GM21360 (cell line): ENCODE data around the gene PPP4R1.

Experiments
- ATAC-seq: cut with Tn5 transposase; IDR thresholded peaks from one replicate; pipeline ENCODE4 v1.9.1; 2021; ENCODE audit warnings: mild to moderate bottlenecking, moderate library complexity; ENCODE audit not compliant: unreplicated experiment

The PPP4R1 gene

DNA sequence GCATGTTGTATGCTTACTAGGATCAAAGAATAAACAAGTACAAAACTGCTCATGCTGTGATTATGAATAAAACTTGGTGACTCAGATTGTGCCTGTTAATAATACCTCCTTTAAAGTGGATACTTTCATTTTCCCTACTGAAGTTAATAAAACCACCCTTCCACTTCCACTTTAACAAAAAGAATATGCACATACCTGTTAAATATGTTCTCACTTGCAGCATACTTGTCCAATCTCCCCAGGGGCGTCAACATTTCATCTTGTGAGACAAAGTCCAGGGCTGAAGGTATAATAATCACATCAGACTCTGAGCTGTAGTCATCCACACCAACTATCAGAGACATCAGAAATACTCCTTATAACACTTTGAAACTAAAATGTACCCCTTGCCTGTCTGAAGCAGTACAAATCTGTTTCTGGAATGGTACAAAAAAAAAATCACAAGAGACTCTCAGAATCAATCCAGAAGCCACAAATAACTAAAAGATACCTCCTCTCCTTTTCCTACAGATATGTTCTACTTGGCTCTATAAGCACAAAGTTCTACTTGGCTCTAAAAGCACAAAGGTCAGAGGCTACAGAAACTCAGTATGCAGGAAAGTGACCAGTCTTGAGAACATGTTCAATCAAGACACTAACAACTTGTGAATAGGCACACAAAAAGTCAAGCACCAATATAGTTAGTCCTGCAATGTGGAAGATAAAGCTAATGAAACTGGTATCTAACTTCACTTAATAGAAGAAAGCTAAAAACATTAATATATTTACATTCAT, 19.3 kb downstream of the PPP4R1 start:
- ATAC-seq = no peak

DNA sequence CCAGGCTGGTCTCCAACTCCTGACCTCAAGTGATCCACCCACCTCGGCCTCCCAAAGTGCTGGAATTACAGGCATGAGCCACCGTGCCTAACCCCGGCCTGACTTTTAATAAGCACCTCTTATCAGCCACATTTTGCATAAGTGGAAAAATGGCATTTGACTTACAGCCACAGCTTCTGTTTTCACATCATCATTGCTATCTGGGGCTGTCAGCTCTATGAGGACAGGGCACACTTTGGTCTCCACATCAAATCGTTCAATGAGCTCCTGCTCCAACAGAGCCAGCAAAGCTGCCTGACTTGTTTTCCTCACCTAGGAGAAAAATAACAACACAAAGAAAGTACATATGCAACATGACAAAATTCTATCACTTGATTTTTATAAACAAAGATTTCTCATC, 26.4 kb downstream of the PPP4R1 start:
- no peak for ATAC-seq

DNA sequence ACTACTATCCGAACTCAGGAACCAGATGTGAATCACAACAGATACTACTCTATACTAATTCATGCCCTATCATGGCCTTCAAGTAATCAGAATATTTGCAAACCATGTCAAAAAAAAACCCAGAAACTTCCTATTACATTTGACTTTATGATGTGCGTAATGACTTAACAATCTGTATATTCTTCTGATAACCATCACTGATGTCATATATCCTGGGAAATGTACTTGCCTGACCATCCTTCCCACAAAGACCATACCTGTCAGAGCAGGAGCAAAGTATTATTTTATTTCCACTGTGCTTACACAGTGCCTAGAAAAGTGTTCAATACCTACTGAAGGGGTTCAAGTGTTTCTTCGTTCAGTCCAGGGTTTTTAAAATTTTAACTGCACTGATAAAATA, 27.5 kb downstream of the PPP4R1 start:
- no peak for ATAC-seq

DNA sequence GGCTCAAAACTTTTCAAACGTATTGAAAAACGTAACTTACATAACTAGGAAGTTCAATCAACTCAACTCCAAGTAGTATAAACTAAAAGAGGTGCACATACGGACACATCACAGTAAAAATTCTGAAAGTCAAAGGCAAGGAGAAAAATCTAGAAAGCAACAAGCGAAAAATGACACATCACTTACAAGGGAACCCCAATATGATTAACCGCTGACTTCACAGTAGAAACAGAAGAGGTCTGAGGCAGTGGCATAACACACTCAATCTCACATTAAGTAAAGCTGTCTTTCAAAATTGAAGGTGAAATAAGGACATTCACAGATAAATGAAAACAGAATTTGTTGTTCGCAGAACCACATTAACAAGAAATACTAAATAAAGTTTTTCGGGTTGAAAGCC, 32.7 kb downstream of the PPP4R1 start:
- ATAC-seq = no peak

DNA sequence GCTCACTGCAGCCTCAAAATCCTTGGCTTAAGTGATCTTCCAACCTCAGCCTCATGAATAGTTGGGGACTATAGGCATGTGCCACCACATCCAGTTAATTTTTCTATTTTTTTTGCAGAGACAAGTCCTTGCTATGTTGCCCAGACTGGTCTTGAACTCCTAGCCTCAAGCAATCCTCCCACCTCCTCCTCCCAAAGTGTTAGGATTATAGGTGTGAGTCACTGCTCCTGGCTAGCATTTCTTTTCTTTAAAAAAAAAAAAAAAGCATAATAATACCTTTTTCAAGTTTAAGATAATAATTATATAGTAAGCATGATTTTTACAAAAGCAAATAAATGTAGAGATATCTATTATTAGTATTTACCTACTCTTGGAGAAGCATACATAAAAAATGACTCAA, 36.1 kb downstream of the PPP4R1 start:
- no peak for ATAC-seq

DNA sequence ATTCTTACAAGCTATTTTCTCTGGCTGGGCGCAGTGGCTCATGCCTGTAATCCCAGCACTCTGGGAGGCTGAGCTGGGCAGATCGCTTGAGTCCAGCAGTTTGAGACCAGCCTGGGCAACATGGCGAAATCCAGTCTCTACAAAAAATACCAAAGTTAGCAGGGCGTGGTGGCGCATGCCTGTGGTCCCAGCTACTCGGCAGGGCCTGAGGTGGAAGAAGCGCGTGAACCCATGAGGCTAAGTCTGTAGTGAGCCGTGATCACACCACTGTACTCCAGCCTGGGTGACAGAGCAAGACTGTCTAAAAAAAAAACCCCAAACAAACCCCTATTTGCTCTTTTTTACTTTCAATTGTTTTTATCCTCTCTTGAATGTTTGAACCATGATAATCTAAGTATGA, 37.0 kb downstream of the PPP4R1 start:
- no peak for ATAC-seq

DNA sequence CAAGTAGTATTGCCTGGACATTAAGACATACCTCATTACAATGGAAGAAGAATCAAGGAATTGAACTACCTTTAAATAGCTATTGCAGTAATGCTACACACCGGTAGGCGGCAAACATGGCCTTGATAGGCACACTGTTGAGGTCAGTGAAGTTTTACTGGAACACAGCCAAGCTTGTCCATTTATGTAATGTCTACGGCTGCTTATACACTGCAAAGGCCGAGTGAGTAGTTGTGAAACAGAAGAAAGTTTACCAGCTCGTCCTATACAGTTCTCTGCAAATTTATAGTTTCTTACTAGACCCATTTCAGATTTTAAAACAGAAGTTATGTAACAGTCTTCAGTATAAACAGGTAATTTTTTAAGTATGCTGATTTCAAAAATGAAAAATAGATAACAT, 38.8 kb downstream of the PPP4R1 start:
- ATAC-seq = no peak

DNA sequence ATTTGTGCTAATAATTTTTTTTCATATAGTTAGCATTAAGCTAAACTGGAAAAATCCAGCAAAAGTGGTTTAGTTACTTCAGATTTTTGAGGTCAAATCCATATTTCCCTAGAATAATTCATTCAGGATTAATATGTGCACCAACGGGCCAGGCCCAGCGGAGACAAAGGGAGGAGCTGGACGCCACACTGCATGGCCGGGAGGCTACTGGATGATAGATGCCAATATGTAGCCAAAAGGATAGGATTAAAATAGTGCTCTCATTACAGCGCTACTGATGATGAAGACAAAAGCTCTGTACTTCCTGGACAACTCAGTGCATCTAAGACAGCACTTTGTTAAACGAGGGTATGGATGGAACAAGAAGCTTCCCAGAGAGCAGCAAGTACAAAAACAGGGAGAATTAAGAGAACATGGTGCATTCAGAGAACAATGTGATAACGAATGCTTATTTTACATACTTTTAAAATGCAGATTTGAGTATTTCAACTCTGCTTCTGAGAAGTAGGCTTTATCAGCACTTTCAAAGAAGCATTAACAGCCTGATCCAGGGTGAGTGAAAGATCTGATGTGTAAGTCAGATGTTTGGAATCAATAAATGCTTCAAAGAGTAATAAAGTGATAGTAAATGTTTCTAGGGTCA, 39.8 kb downstream of the PPP4R1 start:
- ATAC-seq = no peak

DNA sequence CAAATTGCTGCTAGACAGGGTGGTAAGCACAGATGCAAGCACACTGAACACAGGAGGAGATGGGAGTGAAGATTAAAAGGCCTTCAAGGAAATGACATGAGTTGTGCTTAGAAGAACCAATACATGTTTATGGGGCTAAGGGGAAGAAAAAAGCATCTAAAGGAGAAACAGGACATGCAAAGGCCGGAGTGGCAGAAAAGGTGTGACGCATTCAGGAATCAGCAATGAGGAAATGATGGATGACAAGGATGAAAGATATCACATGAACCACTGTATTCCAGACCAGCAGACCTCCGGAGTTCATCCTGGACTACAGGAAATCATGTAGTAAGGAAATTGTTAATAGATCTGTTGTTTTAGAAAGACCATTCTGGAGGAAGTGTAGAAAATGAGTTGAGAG, 42.8 kb downstream of the PPP4R1 start:
- ATAC-seq = no peak

DNA sequence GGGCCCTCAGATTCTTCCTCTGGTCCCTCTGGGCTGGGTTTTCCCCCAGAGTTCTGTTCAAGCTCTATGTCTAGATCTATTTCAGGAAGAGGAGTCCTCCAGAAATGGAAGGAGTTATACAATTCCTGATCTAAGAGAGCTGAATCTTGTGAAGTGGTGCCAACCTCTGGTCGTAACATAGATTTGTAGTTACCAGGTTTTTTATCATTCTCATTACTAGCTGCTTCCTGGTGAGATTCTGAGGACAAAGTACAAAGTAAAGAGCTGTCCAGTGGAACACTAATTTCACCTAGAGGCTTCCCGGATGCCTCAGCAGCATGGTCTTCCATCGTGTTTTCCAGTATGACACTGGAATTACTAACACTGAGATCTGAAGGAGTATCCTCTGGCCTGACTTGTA, 44.1 kb downstream of the PPP4R1 start:
- no peak for ATAC-seq

DNA sequence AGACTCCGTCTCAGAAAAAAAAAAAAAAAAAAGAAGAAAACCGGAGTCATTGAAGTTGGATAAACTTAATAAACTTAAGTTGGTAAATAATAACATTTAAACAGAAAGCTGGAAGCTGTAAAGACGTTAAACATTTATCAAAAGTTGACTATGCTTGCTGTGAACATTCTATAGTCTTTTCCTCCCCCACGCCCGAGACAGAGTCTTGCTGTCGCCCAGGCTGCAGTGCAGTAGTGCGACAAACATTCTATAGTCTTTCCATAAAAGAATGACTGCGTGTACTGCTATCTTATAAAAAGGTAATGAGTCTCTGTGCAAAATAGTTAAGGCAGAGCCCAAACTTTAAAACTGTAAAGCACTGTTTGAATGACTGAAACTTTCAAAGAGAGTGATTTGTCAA, 45.2 kb downstream of the PPP4R1 start:
- ATAC-seq = no peak

DNA sequence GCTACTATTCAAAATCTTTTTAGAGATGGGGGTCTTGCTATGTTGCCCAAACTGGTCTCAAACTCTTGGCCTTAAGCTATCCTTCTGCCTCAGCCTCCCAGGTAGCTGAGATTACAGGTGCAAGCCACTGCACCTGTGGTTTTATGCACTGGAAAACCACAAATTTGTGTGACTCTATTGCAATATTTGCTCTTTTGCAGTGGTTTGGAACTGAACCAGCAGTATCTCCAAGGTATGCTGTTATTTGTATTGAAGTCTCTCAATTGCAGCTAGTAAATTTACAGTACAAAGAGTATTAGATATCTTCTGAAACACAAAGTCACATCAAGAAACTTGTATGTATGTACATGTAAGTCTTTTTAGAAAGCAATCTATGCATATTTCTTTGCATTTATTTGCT, 46.2 kb downstream of the PPP4R1 start:
- no peak for ATAC-seq

DNA sequence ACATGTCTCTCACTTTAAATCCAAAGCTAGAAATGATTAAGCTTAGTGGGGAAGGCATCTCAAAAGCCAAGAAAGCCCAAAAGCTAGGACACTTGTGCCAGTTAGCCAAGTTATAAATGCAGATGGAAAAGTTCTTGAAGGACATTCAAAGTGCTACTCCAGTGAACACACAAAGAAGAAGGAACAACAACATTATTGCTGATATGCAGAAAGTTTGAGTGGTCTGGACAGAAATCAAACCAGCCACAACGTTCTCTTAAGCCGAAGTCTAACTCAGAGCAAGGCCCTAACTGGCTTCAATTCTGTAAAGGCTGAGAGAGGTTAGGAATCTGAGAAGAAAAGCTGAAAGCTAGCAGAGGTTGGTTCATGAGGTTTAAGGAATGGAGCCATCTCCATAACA, 49.0 kb downstream of the PPP4R1 start:
- no peak for ATAC-seq

DNA sequence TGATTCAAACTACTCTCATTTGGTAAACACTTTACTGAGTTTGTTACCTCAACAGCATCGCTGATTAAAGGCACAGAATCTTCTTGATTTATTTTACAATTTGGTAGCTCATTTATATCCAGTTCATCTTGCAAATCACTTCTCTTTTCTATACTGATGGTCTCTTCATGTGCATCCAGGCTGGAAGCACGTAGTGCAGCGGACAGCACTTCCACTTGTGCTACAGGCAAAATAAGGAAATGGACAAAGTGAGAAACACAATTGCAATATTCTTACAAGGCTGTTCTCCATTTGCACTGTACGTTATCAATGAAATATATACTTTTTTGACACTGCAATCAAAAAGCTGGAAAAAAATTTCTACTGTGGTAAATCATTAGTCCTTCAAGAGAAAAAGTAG, 51.0 kb downstream of the PPP4R1 start:
- ATAC-seq = no peak

DNA sequence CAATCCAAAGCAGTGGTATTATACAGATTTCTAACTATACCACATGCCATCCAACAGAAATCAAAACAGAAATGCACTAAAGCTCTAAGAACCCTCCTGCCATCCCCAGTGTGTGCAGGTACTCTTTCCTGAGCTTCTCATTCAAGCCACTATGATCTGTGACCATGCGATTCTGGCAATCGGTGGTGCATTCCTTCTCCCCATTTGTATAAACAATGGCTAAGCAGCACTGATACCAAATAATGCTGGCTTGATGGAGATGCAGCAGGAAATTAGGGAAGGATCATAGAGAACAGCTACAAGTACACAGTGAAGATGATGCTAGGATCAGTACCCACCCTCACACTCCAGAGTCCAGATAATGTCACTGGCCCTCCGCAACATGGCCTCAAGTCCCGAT, 51.8 kb downstream of the PPP4R1 start:
- ATAC-seq = no peak

DNA sequence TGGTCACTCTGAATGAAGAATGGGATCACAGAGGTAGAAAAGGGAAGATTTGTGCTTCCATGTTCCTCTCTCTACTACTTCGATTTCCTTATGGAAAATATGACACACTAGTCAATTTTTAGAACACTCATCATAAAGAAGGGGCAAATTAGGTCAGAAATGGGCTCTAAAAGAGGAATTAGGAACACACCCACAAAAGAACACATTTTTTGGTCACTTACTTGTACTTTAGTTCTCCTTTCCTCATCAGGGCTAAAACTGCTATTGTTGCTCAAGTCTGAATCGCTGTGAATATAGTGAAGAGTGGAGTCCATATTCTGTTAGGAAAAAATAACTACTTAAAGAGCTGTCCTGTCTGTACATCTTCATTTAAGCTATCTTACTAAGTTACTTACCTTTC, 52.6 kb downstream of the PPP4R1 start:
- no peak for ATAC-seq

DNA sequence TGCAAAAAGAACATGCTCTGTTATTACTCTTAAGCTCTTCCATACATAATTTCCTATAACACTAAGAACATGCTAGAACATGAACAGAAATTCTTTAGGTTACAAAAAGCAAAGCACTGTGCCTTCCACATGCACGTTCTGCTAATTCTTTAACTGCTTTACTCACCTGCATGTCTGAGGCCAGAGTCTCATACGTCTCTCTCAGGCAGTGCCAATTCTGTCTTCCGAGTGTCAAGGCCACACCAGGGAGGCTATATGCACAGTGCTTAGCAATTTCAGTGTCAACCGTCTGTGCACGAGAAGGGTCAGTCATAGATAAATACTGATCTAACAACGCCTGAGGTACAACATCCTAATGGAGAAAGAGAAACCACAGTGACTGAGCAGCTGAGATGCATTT, 55.1 kb downstream of the PPP4R1 start:
- no peak for ATAC-seq

DNA sequence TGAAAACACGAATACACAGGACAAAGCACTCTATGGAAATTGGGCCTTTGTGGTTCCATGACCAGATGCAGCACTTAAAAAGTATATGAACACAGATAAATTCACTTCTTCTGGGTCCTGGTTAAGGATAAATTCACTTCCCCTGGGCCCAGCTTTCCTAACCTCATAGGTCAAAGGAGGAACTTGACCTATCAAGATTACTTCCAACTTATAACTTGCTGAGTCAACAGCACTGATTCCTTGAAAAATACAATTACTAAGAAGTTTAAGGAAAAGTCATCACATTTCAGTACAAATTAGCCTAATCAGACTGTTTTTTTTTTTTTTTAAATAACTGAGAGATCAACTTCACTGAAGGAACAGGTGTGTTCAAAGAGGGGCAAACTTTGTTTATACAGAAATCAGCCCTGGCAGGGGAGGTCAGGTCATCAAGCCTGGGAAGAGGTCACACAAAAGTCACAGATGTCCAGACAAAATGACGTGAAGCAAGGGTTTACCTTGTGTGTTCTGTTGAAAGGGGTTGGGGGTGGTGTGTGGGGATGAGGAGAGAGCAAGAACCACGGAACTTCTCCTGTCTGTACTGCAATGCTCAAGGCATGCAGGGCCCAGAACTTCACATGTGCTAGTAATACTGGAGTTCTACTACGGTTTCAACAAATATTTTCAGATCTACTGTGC, 55.8 kb downstream of the PPP4R1 start:
- no peak for ATAC-seq

DNA sequence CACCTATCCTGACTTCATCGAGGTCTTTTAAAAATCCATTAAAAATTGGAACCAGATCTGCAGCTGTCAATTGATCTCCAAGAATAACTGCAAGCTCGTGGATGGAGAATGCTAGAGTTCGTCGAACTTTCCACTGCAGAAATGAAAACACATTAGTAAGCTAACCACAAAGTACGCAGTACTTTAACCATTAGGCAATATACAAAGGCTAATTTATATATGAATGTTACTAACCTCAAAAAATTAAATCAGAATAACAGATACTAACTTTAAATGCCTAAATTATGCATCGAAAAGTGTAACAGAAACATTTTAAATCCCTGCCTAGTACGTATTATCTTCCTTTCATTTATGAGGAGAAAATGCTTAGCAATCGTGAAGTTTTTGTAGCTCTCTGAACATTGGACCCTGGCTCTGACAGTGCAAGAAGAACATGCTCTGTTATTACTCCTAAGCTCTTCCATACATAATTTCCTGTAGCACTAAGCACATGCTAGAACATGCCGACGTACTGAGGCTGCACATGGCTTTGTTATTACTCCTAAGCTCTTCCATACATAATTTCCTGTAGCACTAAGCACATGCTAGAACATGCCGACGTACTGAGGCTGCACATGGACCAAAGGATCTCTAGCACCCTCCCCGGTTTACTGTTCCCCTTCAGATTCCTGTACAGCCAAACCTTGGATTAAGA, 57.0 kb downstream of the PPP4R1 start:
- no peak for ATAC-seq

DNA sequence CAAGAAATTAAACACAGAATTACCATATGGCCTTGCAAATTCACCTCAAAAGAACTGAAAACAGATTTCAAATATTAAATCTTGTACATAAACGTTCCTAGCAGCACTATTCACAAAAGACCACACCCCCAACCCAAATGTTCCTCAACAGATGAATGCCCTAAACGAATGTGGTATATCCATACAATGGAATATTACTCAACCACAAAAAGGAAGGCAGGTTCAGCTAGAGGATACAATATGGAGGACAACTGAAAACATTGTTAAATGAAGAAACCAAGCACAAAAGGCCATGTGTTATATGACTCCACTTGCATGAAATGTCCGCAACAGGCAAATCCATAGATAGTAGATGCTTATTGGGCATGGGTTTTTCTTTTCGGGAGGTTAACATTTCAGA, 61.7 kb downstream of the PPP4R1 start:
- ATAC-seq = no peak

DNA sequence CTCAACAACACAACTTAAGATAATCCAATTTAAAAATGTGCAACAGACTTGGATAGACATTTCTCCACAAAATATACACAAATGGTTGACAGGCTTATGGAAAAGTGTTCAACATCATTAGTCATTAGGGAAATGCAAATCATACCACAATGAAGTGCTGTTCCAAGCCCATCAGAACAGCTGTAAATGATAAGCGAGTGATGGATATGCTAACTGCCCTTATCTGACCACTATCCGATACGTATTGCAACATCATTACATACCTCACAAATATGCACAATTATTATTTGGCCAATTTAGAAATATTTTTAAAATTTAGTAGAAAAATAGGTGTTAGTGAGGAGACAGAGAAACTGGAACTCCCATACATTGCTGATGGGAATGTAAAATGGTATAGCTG, 62.2 kb downstream of the PPP4R1 start:
- ATAC-seq = no peak

DNA sequence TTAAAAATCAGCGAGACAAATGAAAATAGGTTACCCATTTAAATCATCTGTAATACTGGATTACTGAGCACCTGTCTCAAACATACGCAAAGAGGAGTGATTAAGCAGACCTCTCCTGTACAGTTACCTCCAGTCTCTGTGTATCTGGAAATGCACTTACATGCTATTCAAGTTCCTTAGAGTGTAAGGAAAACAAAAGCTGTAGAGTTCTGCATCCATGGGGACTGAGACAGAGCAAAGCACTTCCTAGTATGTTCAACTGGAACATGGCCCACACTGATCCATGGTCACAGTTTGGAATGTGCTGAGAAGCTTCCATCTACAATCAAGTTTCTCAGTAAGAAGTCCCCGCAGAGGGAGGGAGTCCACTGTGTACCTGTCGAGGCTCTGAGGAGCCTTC, 63.9 kb downstream of the PPP4R1 start:
- ATAC-seq = no peak
